AG04449 (cell line): ENCODE results near the gene GBF1.

Experiments
- CTCF ChIA-PET: fragments of 350-600 bp; formaldehyde crosslinking; extraction: SDS; loops from one replicate; lab custom pipeline; 2021; ENCODE audit warnings: antibody characterized with exemption; lab: Yijun Ruan, JAX
- POLR2A ChIA-PET: fragments of 400-600, 350-600 bp; formaldehyde crosslinking; extraction: SDS; loops from one replicate; lab custom pipeline; 2020; ENCODE audit warnings: antibody characterized with exemption, inconsistent platforms; lab: Yijun Ruan, JAX
- DNase-seq: peaks from one replicate; pipeline ENCODE4 v3.0.0-alpha.2; 2010; ENCODE audit warnings: low read depth, low spot score
- H3K4me3 ChIP-seq: 2 replicates; pipeline ENCODE4 v1.5.1; 2011; ENCODE audit warnings: low read depth, mild to moderate bottlenecking, control low read depth, low read length
- TF ChIP-seq, protein P1 (sequence below): IDR thresholded peaks from one replicate; pipeline ENCODE4 v1.5.1; 2011; ENCODE audit warnings: mild to moderate bottlenecking, moderate library complexity, low read length, control low read depth, inconsistent platforms; ENCODE audit not compliant: insufficient read depth; ENCODE audit errors: missing control alignments

Gene GBF1

DNA sequence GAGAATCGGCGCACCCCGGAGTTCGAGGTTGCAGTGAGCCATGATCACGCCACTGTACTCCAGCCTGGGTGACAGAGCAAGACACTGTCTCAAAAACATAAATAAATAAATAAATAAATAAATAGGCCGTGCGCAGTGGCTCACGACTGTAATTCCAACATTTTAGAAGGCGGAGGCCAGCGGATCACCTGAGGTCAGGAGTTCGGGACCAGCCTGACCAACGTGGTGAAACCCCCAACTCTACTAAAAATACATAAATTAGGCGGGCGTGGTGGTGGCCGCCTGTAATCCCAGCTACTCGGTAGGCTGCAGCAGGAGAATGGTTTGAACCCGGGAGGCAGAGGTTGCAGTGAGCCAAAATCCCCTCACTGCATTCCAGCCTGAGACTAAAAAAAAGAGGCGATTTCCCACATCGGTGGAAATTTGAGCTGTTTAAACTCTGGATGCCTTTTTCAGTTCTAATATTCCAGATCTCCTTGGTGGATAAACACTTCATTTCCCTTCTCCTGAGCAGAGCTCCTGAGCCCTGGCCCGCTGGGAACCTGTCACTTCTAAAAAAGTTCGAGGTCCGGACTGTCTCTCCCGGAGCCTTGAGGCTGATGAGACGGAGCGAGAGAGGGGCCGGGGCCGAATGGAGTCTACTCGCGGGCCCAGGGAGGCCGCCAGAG is 148.2 kb downstream of the GBF1 start:
- no peak for DNase-seq
- ChIA-PET POLR2A (no interaction called here), CTCF (interaction anchor here (0.5 to 16.2 kb wide), 39 partner anchors 9 to 490 kb away, joined by 3 to 407 read pairs (median 6); partner anchors contain the start of genes CUEDC2, ELOVL3, FBXL15 and GBF1)

DNA sequence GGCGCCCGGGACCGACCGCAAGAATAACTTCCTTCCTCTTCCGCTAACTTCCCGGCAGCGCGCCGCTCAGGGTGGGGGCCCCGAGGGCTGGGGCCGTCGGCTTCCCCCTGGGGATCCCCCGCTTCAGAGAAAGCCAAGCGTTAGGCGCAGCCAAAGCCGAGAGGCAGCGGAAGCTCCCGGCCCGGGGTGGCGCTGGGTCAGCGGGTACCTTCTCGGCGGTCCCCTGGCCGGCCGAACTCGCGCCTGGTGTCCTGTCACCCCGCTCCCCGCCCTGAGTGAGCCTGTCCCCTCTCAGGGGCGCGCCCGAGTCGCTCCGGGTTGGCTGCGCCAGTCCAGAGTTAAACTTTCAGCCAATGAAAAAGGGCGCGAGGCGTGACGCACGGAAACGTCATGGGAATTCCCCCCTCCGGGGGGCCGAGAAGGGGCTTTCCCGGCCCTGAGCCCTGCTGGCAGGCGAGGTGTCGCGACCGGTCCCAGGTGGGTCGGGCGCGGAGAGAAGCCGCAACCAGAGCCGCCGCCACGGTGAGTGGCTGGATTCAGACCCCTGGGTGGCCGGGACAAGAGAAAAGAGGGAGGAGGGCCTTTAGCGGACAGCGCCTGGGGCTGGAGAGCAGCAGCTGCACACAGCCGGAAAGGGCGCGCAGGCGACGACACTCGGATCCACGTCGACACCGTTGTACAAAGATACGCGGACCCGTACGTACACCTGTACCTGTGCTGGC is 148.9 kb downstream of the GBF1 start:
- DNase-seq: peak; percentile 70
- peak overlapping the region; percentile 78 for H3K4me3 ChIP-seq
- CTCF ChIA-PET: interaction anchor here (0.5 to 16.2 kb wide), 43 partner anchors 8 to 490 kb away, joined by 3 to 407 read pairs (median 5); partner anchors contain the start of genes CUEDC2, ELOVL3, FBXL15 and GBF1
- POLR2A ChIA-PET: interaction anchor here (0.7 kb wide), 1 partner anchor 116 kb away, joined by 3 read pairs; no protein-coding TSS in a partner anchor
- TF ChIP-seq, protein P1, sequence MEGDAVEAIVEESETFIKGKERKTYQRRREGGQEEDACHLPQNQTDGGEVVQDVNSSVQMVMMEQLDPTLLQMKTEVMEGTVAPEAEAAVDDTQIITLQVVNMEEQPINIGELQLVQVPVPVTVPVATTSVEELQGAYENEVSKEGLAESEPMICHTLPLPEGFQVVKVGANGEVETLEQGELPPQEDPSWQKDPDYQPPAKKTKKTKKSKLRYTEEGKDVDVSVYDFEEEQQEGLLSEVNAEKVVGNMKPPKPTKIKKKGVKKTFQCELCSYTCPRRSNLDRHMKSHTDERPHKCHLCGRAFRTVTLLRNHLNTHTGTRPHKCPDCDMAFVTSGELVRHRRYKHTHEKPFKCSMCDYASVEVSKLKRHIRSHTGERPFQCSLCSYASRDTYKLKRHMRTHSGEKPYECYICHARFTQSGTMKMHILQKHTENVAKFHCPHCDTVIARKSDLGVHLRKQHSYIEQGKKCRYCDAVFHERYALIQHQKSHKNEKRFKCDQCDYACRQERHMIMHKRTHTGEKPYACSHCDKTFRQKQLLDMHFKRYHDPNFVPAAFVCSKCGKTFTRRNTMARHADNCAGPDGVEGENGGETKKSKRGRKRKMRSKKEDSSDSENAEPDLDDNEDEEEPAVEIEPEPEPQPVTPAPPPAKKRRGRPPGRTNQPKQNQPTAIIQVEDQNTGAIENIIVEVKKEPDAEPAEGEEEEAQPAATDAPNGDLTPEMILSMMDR: no peak

More for the DNA sequence above, 148.2 kb downstream of the GBF1 start:
- H3K4me3 ChIP-seq: peak overlapping the region; percentile 78
- TF ChIP-seq, protein P1: peak; percentile 90

DNA sequence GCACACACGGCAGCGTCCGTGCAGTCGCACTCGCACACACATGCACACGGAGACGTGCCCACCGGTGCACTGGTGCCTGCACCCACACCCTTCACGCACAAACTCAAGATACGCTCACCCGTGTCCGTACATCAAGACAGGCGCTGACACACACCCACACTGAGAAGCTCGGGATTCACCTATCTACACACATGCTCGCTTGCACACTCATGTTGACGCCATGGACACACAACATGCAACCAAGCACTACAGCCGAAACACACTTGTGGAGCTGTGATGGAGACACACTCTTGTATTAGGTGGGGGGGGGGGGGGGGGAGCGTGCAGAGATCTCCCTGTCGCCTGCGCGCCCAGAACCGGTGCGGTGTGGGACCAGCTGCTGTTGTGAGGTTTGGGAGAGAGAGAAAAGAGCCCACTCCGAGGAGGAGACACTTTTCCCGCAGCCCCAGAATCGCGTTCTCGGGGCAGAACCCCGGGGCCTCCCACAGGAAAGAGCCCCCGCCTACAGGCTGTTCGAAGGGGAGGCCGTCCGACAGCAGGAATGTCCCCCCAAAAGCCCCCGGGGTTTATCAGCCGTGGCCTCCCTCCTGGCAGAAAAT is 149.6 kb downstream of the GBF1 start:
- H3K4me3 ChIP-seq: peak overlapping the region; percentile 78
- no peak for DNase-seq
- ChIA-PET CTCF (interaction anchor here (0.9 to 16.2 kb wide), 15 partner anchors 10 to 189 kb away, joined by 3 to 407 read pairs (median 12); partner anchors contain the start of genes CUEDC2, ELOVL3, FBXL15 and PSD), POLR2A (interaction anchor here (0.7 to 1.0 kb wide), 2 partner anchors 115 to 164 kb away, joined by 3 read pairs; no protein-coding TSS in a partner anchor)
- TF ChIP-seq, protein P1: no peak

DNA sequence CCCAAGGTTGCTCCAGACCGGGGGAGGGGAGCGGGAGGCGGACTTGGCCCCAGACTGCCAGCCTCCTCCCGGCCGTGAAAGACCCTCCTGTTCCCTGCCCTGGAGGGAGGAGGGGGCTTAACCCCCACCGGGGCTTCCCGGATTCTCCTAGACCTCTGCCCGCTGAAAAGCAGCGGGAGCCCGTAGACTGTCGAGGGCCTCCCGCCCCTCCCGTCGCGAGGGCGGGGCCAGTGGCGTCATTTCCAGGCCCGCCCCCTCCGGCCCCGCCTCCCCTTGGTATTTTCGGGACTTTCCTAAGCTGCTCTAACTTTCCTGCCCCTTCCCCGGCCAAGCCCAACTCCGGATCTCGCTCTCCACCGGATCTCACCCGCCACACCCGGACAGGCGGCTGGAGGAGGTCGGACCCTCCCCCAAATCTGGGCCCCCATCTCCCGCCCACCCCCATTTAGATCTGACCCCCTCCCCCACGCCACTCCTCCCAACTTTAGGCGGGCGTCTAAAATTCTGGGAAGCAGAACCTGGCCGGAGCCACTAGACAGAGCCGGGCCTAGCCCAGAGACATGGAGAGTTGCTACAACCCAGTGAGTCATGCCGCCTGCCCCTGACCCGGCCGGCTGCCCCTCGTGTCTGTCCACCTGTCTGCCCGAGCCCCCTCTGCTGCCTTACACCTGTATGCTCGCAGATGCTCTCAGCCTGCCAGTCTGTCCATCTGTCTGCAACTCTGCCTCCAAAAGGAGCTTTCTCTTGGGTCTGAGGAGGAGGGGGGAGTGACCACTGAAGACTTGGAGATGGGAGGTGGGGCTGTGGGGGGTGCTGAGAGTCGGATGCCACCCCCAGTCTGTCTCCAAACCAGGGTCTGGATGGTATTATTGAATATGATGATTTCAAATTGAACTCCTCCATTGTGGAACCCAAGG is 150.3 kb downstream of the GBF1 start, which contains the start of gene NFKB2:
Gene NFKB2, plus strand, starts transcription at position 306 of the 917 bp plus-strand sequence. Its CDS starts 255 bp downstream, at position 561.
- TF ChIP-seq, protein P1: no peak
- peak within 1 kb of the TSS; percentile 78 for H3K4me3 ChIP-seq
- ChIA-PET CTCF (interaction anchor here (0.6 to 16.2 kb wide), 16 partner anchors 9 to 227 kb away, joined by 3 to 407 read pairs (median 16); partner anchors contain the start of genes ELOVL3, FBXL15 and PSD), POLR2A (interaction anchor here (1.0 kb wide), 1 partner anchor 165 kb away, joined by 3 read pairs; no protein-coding TSS in a partner anchor)
- no peak for DNase-seq

DNA sequence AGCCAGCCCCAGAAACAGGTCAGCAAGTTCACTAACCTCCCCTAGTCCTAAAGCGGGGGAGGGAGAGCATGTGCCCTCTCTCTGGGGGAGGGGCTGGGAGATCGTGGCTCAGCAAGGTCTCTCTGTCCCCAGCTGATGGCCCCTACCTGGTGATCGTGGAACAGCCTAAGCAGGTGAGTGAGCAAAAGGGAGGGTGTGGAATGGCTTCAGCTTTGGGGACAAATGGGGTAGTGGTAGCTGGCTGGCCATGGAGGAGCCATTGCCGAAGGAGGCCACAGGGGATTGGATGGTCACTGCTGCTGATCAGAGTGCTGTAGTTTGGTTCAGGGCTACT is 151.0 kb downstream of the GBF1 start:
- POLR2A ChIA-PET: no interaction called here
- peak overlapping the region; percentile 78 for H3K4me3 ChIP-seq
- CTCF ChIA-PET: interaction anchor here (0.9 to 16.2 kb wide), 11 partner anchors 10 to 228 kb away, joined by 3 to 407 read pairs (median 8); partner anchors contain the start of genes ELOVL3, FBXL15 and PSD
- DNase-seq: no peak
- TF ChIP-seq, protein P1: no peak
